HEK293 (cell line): ENCODE results near the gene ERBB4.
A peak's percentile ranks its signal among the peaks of the same experiment; 100 is the strongest.

Experiments used
- GFI1B ChIP-seq: fragments of 450-650 bp; formaldehyde crosslinking; IDR thresholded peaks from 2 replicates; pipeline ENCODE4 v1.5.1; 2016; ENCODE audit warnings: missing biosample characterization, missing genetic modification characterization
- HOXA7 ChIP-seq: sonication (generic); formaldehyde crosslinking; IDR thresholded peaks from 2 replicates; pipeline ENCODE4 v1.8.1; 2022; ENCODE audit warnings: missing genetic modification reagents, borderline replicate concordance
- KLF17 ChIP-seq: fragments of 450-650 bp; formaldehyde crosslinking; IDR thresholded peaks from 2 replicates; pipeline ENCODE4 v1.5.1; 2016; ENCODE audit warnings: missing biosample characterization, missing genetic modification characterization
- MZF1 ChIP-seq: fragments of 450-650 bp; formaldehyde crosslinking; IDR thresholded peaks from 2 replicates; pipeline ENCODE4 v1.5.1; 2017; ENCODE audit warnings: missing biosample characterization, missing genetic modification characterization, borderline replicate concordance
- PRDM1 ChIP-seq: fragments of 450-650 bp; formaldehyde crosslinking; IDR thresholded peaks from 2 replicates; pipeline ENCODE4; 2016; ENCODE audit warnings: missing biosample characterization, missing genetic modification characterization
- REPIN1 ChIP-seq: fragments of 450-650 bp; formaldehyde crosslinking; IDR thresholded peaks from 2 replicates; pipeline ENCODE4 v1.5.1; 2017; ENCODE audit warnings: missing biosample characterization, missing genetic modification characterization, low read depth
- SALL2 ChIP-seq: fragments of 450-650 bp; formaldehyde crosslinking; IDR thresholded peaks from 2 replicates; pipeline ENCODE4 v1.5.0; 2017; ENCODE audit warnings: missing biosample characterization, mild to moderate bottlenecking, missing genetic modification characterization, borderline replicate concordance
- SCRT2 ChIP-seq: fragments of 450-650 bp; formaldehyde crosslinking; IDR thresholded peaks from 2 replicates; pipeline ENCODE4 v1.5.1; 2016; ENCODE audit warnings: missing biosample characterization, missing genetic modification characterization
- TCF7L2 ChIP-seq: IDR thresholded peaks from 2 replicates; pipeline ENCODE4 v1.6.1; 2011; ENCODE audit warnings: low read depth, mild to moderate bottlenecking, inconsistent platforms, low read length, moderate library complexity, borderline replicate concordance
- ZBTB6 ChIP-seq: fragments of 450-650 bp; formaldehyde crosslinking; IDR thresholded peaks from 2 replicates; pipeline ENCODE4 v1.5.1; 2017; ENCODE audit warnings: missing biosample characterization, missing genetic modification characterization
- ZBTB7A ChIP-seq: fragments of 450-650 bp; formaldehyde crosslinking; IDR thresholded peaks from 2 replicates; pipeline ENCODE4 v1.5.1; 2016; ENCODE audit warnings: low read depth, missing biosample characterization, missing genetic modification characterization
- ZIC2 ChIP-seq: fragments of 450-650 bp; formaldehyde crosslinking; IDR thresholded peaks from 2 replicates; pipeline ENCODE4 v1.5.1; 2016; ENCODE audit warnings: missing biosample characterization, missing genetic modification characterization
- ZNF132 ChIP-seq: fragments of 450-650 bp; formaldehyde crosslinking; IDR thresholded peaks from 2 replicates; pipeline ENCODE4 v1.5.1; 2017; ENCODE audit warnings: missing biosample characterization, missing genetic modification characterization, borderline replicate concordance
- ZNF175 ChIP-seq: fragments of 450-650 bp; formaldehyde crosslinking; IDR thresholded peaks from 2 replicates; pipeline ENCODE4 v1.5.1; 2016; ENCODE audit warnings: missing biosample characterization, missing genetic modification characterization
- ZNF184 ChIP-seq: fragments of 450-650 bp; IDR thresholded peaks from 2 replicates; pipeline ENCODE4 v1.5.1; 2018; ENCODE audit warnings: missing biosample characterization, mild to moderate bottlenecking, missing genetic modification characterization
- ZNF202 ChIP-seq: fragments of 450-650 bp; formaldehyde crosslinking; IDR thresholded peaks from 2 replicates; pipeline ENCODE4 v1.5.1; 2016; ENCODE audit warnings: missing biosample characterization, missing genetic modification characterization, borderline replicate concordance
- ZNF211 ChIP-seq: fragments of 450-650 bp; formaldehyde crosslinking; IDR thresholded peaks from 2 replicates; pipeline ENCODE4 v1.5.1; 2016; ENCODE audit warnings: low read depth, missing biosample characterization, missing genetic modification characterization
- ZNF391 ChIP-seq: fragments of 450-650 bp; formaldehyde crosslinking; IDR thresholded peaks from 2 replicates; pipeline ENCODE4 v1.5.1; 2016; ENCODE audit warnings: low read depth, missing biosample characterization, missing genetic modification characterization, borderline replicate concordance
- ZNF398 ChIP-seq: fragments of 450-650 bp; formaldehyde crosslinking; IDR thresholded peaks from 2 replicates; pipeline ENCODE4 v1.5.1; 2017; ENCODE audit warnings: missing biosample characterization, missing genetic modification characterization
- ZNF513 ChIP-seq: fragments of 450-650 bp; IDR thresholded peaks from 2 replicates; pipeline ENCODE4 v1.5.1; 2018; ENCODE audit warnings: missing biosample characterization, missing genetic modification characterization
- ZNF596 ChIP-seq: fragments of 450-650 bp; IDR thresholded peaks from 2 replicates; pipeline ENCODE4 v1.5.0; 2018; ENCODE audit warnings: missing biosample characterization, mild to moderate bottlenecking, missing genetic modification characterization, moderate library complexity
- ZNF621 ChIP-seq: fragments of 450-650 bp; formaldehyde crosslinking; IDR thresholded peaks from 2 replicates; pipeline ENCODE4 v1.5.1; 2017; ENCODE audit warnings: missing biosample characterization, missing genetic modification characterization
- ZNF623 ChIP-seq: fragments of 450-650 bp; formaldehyde crosslinking; IDR thresholded peaks from 2 replicates; pipeline ENCODE4 v1.5.1; 2016; ENCODE audit warnings: missing biosample characterization, missing genetic modification characterization
- ZNF626 ChIP-seq: fragments of 450-650 bp; sonication (Bioruptor Pico); formaldehyde crosslinking; IDR thresholded peaks from 2 replicates; pipeline ENCODE4 v1.5.1; 2018; ENCODE audit warnings: missing biosample characterization, missing genetic modification characterization, inconsistent platforms

ERBB4 gene

GRCh38 chr2:212330263-212330662 lies 208.3 kb downstream of the ERBB4 start (continued):
- TF ChIP-seq SCRT2 (no peak), ZNF626 (no peak), SALL2 (tag by site-specific recombination) (no peak), ZNF623 (tag by site-specific recombination) (no peak), ZNF175 (tag by site-specific recombination) (no peak), ZNF202 (tag by site-specific recombination) (no peak), ZNF621 (tag by site-specific recombination) (no peak), ZNF596 (tag by site-specific recombination) (no peak), ZNF184 (tag by site-specific recombination) (no peak), PRDM1 (tag by site-specific recombination) (no peak), KLF17 (tag by site-specific recombination) (no peak), ZNF513 (no peak), MZF1 (tag by site-specific recombination) (peak; percentile 29; the same call in 1 of the 2 replicates), ZNF391 (tag by site-specific recombination) (no peak), ZNF211 (no peak), ZNF398 (tag by site-specific recombination) (peak; percentile 67), ZBTB6 (tag by site-specific recombination) (peak; percentile 87), TCF7L2 (no peak), HOXA7 (CRISPR knock-in tag) (no peak), ZBTB7A (tag by site-specific recombination) (no peak), ZIC2 (tag by site-specific recombination) (no peak), GFI1B (no peak), ZNF132 (tag by site-specific recombination) (no peak), REPIN1 (tag by site-specific recombination) (no peak)
